ENCODE measurements around the gene AGMAT.

DNA sequence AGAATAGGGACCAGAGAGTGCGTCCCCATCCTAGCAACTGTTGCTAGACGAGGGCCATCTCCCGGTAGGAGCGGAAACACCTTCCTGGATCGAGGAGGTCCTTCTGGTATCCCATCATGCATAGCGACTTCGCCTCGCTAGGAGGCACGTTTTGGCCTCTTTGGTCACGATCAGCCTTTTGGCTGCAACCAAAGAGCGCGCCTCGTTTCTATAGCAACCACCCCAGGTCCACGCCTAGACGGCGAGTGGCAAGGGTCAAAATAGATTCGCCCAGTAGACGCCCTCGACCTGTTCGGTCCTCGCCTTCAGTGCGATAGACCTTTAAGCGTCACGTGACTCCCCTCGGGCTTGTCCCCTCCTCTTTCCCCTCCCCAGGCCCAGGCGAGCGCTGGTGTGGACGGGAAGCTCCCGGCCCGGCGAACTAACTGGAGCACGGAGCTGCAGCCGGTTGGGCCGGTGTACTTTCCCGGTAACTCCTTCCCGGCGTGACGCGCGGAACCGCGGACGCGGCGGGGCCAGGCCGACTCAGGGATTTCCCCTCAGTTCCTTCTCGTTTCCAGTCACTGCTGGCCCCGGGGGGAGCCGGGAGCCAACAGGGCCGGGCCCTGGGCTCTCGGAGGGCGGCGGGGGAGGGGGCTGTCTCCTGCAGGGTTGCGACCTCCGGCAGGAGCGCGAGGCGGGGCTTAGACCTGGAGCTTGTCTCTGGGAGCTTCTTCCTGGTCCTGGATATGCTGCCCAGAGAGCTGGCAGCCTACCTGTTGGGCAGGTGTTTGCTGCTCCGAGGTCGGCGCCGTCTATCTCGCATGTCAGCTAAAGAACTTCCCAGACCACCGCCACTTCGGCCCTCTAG, 58.1 kb downstream of the AGMAT start, which contains the start of gene DNAJC16:
- TF ChIP-seq POLR2AphosphoS5 (IDR thresholded peaks at IDR 0.05), result peak; percentile 100
- peak; percentile 78 for TF ChIP-seq POLR2A (IDR thresholded peaks at IDR 0.05)
- TF ChIP-seq, protein P1, sequence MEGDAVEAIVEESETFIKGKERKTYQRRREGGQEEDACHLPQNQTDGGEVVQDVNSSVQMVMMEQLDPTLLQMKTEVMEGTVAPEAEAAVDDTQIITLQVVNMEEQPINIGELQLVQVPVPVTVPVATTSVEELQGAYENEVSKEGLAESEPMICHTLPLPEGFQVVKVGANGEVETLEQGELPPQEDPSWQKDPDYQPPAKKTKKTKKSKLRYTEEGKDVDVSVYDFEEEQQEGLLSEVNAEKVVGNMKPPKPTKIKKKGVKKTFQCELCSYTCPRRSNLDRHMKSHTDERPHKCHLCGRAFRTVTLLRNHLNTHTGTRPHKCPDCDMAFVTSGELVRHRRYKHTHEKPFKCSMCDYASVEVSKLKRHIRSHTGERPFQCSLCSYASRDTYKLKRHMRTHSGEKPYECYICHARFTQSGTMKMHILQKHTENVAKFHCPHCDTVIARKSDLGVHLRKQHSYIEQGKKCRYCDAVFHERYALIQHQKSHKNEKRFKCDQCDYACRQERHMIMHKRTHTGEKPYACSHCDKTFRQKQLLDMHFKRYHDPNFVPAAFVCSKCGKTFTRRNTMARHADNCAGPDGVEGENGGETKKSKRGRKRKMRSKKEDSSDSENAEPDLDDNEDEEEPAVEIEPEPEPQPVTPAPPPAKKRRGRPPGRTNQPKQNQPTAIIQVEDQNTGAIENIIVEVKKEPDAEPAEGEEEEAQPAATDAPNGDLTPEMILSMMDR (IDR thresholded peaks at IDR 0.05), result peak in 3 of 4 experiments; percentile 6 to 75 (median 46)

Data from prostate gland (tissue), 2 donors.